HG03097 (cell line): ENCODE data around the gene SOCS2.
"Not testable (repeated sequence)": the region's sequence is repeated elsewhere in the genome, so short reads cannot be mapped to it uniquely, and the experiment has no call there.

ENCODE experiments used
- ATAC-seq: cut with Tn5 transposase; IDR thresholded peaks from one replicate; pipeline ENCODE4 v1.9.1; 2021; ENCODE audit not compliant: unreplicated experiment, low FRiP score

Gene SOCS2, protein sequence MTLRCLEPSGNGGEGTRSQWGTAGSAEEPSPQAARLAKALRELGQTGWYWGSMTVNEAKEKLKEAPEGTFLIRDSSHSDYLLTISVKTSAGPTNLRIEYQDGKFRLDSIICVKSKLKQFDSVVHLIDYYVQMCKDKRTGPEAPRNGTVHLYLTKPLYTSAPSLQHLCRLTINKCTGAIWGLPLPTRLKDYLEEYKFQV

DNA sequence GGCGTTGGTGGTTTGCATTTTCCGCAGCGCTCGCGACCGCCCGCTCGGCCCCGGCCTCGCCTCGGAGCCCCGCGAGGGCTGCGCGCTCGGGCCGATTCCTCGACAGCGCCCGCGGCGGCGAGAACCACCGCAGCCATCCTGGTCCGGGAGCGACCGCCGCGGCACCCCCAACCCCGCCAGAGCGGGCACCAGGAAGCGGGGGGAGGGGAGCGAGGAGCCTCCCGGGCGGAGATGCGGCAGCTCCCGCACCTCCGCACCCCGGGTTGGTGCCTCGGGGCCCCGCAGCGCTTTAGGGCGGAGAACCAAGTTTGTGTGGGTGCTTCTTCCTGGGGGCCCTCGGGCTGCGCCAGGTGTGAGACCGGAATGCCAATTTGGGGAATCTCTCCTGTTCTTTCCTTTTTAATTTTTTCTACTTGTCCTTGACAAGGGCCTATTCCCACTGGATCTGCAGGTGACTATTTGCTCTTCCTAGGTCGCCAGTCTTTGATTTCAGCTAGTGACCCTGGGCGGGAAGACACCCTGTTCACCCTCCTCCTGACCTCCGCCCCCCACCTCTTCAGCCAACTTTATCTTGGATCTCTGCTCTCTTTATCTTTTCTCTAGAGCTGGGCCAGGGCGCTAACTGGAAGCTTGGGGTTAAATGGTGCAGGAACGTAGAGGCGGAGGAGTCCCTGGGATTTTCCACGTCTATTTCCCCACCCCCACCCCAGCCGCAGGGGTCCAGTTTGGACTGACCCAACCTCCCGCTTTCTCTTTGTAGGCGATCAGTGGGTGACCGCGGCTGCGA, at the start of gene SOCS2:
Gene SOCS2, plus strand, starts transcription at position 751 of the 787 bp plus-strand sequence. CDS start 223 bp downstream, outside the sequence.
- no peak for ATAC-seq

DNA sequence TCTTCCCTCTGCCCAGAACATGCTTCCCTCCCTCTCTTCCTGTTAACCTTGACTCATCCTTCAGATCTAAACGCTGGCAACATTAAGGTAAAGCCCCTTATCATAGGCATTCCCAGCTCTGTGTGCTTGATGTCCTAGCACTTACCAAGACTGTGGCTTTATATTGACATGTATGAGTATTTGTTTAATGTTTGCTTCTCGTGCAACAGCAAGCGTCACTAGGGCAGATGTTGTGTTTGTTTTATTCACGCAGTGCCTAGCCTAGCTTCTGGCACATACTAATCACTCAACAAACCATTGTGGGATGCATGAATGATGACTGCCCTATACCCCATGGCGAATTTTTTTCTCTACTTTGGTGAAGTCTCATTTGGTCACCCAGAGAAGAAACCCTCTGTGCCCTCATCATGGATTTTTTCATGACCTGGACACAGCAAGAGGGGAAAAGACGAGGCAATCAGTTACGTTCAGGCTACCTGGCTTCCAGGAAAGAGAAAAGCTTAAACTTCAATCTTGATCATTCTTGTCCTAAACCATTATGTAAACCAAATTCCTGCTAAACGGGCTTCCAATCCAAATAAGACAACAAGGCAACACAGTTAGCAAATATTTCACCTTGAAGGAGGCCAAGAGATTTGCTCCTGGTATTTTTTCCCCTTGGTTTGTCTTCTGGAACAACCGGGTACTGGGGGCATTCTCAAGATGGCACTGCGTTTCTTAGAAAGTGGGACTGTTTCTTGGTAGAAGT, 47.9 kb upstream of the SOCS2 start:
- no peak for ATAC-seq

DNA sequence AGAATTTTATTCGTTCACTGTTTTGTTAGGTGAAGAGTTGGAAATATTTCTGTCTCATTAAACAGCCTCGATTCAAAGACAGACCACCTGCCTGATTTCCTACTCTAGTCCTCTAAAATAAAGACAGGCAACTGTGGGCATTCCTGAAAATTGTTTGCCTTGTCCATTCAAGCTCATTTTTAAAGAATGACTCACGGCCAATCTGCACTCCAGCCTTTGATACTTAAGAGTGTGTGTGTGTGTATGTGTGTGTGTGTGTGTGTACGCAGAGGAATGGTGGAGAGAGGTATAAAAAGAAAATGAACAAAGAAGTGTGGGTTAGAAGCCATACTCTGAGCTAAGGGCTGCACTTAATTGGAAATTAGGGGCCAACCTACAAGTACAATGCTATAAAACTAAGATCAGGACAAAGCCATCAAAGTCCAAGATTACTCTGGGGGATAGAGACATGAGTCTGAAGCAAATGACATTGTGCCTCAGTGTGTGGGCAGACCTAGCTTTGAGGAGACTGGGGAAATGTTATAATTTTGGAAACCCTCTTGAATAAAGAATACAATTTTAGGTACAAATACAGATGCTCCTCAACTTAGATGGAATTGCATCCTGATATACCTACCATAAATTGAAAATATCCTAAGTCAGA, 45.6 kb upstream of the SOCS2 start:
- no peak for ATAC-seq

DNA sequence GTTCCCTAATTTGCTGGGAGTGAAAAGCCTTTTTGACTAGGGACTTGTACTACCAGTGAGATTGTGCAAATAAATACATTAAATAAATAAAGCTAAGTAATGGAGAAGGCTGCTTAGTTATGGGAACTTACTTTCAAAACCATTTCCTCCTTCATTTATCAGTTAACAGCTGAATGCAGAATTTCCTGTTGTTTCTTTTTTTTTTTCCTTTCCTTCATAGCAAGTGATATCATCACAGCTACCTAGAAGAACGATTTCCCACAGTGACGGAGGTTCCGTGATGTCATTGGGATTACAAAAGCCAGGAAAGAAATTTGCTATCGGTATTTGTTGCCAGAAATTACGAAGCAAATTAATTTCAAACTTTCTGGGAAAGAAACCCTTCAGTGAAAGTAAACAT, 42.1 kb upstream of the SOCS2 start:
- ATAC-seq = no peak

DNA sequence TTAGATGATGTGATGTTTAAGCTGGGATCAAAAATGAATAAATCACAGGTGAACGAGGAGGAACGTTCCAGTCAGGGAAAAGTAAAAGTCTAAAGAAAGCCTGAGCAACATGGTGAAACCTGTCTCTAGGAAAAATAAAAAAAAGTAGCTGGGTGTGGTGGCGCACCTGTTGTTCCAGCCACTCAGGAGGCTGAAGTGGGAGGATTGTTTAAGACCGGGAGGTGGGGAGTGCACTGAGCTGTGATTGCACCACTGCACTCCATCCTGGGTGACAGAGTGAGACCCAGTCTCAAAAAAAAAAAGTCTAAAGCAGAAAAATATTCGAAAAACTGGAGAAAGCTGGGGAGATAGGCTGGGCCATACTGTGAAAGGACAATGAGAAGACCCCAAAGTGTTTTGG, 39.2 kb upstream of the SOCS2 start:
- ATAC-seq = no peak

DNA sequence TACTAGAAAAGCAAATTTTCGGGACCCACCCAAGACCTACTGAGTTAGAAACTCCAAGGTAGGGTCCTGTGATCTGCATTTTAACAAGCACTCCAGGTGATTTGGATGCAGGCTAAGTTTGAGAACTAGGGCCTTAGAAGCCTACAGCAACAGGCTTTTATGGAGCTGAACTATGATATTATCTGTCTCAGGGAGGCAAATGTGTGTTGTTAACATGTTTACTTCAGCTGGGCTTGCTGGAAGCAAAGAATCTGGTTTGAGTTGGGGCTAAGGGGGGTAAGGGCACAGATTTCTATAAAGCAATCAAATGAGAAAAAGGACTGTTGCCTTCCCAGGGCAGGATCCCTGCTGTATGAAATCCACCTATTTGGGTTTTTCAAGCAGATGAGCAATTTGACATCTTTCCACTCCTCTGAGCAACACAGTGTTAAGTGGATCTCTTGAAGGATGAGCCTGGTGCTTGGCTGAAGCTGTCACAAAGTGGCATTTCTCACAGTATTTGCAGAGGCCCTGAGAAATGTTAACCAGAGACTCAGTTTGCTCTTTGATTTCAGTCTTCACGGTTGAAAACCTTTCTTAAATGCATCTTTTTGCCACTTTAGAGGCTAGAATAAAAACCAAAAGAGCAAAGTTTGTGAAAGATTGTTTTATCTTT, 36.2 kb upstream of the SOCS2 start:
- ATAC-seq = no peak

DNA sequence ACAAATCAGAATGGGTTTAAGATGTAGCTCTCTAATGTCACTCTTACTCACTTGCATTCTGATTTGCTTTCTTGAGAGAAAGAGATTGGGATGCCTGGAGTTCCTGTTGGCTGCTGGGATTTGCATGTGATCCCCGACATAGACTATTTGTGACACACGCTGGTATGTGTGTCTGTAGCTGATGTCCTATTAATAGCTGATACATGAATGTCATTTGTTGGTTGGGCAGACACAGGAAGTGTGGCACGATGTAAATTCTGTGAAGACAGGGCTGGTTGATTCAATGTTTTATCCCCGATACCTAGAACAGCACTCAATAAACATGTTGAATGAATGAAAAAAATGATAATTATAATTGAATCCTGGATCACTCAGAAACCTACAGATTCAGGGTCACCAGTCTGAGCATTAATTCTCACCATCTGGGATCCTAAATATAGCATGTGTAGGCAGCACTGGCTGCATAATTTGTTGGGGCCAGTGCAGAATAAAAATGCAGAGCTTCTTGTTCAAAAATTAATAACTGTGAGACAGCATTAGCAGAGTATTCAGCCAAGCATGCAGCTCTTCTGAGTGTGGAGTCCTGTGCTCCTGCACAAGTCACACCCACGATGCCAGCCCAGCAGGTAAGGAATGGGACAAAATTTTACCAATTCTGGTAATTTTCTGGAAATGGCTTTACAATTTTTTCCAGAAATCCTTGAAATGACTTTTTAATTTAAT, 35.5 kb upstream of the SOCS2 start:
- peak; percentile 78 for ATAC-seq

DNA sequence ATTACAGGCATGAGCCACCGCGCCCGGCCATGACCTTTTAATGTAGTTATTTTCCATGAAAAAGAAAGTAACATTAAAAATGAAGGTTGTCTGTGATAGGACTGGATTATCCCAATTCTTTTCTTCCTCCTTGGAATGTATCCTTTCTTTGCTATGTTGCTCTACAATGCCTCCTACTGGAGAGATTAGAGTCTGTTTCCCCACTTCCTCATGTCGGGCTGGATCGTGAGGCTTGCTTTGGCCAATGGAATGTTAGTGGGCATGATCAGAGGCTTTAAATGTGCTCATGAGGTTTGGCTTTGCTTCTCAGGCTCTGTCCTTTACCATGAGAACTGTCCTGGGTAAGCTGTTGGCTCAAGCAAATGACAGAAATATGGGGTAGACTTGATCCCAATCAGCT, 34.7 kb upstream of the SOCS2 start:
- no peak for ATAC-seq

DNA sequence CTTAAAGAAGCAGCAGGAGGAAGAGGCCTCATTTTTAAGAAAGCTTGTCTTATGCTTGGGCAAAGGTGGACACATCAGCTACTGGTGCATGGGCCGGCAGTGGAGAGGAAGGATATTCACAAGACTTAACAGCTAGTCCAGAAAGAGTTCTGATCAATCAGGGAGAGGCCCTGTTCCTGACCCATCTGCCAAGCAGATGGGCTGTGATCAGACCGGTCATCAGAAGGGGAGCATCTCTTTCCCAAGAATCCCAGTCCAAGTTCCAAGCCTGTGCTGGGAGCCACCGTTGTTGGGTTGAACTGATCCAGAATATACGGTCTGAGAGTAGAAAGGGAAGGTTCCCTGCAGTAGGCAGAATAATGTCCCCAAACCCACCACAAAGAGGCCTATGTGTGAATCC, 32.7 kb upstream of the SOCS2 start:
- no peak for ATAC-seq

DNA sequence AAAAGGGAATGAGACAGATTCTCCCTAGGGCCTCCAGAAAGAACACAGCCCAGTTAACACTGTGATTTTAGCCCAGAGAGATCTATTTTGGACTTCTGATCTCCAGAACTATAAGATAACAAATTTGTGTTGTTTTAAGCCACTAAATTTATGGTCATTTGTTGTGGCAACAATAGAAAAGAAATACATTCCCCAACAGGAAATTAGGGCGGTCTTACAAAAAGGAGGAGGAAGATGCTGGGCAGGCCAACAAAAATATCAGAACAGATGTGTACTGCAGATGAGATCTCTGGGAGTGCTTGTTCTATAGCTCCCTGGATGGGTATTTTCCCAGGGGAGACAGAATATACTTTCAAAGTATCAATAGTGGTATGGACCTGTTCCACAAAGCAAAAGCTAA, 32.0 kb upstream of the SOCS2 start:
- ATAC-seq = no peak

DNA sequence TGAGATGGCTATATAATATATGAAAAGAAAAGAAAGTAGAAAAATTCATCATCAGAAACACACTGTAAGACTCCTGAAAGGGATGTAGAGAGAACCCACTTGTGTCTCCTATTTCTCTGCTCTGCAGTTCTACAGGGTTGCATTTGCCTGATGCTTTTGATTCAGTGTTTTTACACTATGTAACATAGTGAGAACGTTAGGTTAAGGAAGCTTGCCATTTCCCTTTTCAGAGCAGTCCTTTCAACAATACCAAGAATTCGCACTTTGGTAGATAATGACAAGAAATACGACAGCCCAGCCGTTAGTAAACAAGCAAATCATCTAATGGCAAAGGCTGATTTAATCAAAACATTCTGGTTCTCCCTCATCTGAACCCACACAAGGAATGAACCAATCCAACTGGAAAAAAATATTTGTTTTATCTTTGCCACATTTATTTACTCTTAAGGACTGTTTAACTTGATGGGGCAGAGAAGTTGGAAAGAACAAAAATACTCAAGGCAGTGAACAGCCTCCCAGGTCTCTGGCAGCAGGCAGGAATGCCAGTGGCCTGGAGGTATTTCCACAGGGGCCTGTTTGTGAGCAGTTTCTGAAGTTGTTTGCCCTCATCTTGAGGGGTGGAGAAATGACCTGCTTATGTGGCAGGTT, 30.8 kb upstream of the SOCS2 start:
- ATAC-seq = no peak

DNA sequence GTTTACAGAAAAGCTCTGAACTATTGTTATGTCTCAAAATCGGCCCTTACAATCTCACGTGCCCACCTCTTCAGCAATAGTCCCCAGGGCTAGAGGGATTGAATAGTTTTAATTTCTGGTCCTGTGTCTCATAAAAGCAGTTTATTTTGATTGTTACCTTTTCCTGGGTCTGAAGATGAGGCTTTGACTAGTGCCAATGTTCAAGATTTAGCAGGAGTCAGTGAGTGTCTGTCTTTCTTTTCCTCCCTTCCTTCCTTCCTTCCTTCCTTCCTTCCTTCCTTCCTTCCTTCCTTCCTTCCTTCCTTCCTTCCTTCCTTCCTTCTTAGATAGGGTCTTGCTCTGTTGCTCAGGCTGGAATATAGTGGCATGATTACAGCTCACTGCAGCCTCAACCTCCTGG, 24.7 kb upstream of the SOCS2 start:
- no peak for ATAC-seq

DNA sequence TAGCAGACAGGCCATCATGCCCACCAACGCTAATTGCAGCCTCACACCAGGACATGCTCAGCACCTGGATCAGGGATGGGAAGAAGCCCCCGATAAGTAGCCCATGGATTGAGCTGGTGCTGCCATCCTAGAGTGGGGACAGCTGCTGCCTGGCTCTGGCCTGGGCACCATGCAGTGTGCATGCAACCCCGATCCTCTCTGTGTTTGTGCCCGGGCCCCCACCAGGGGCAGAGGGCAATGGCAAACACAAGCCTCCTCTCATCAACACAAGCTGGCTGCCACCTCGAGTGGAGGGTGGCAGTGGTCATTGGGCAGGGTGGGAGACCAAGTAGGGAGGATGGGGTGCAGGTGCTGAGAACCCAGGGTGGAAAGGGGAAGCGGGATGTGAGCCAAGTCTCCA, 23.3 kb upstream of the SOCS2 start:
- ATAC-seq = no peak

DNA sequence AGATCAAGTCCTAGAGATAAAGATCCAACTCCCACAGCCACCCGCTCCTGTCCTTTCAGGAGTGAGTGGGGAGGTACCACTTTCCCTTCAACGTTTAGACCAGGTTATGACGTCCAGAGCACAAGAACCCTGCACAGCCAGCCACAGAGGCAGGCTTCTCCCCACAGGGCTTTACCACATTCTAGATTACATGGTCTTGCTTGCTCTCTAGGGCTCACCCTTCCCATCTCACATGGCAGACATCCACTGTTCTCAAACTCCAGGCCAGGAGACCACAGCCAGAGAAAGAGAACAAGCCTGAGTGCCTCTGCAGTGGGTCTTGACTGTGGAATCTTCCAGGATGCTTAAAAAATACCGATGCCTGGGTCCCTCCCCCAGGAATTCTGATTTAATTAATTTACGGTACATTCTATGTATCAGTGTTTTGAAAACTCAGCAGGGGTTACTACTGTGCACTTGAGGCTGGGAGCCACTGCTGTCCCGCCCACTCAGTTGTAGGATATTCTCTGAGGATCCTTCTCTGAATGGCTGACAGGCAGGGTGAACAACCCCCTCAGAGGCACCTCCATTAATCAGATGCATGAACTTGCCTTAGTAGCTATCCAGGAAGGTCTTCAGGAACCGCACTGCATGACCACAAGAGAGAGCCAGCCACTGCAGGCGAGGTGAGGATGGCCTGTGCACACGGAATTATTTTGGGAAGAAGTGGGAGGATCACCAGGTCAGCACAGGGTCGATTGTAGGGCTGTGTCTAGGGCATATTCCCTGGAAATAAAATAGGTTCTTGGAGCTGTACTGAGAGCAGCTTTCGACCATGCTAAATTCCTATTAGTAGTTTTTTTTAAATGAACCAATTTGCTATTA, 21.5 kb upstream of the SOCS2 start:
- ATAC-seq = no peak

DNA sequence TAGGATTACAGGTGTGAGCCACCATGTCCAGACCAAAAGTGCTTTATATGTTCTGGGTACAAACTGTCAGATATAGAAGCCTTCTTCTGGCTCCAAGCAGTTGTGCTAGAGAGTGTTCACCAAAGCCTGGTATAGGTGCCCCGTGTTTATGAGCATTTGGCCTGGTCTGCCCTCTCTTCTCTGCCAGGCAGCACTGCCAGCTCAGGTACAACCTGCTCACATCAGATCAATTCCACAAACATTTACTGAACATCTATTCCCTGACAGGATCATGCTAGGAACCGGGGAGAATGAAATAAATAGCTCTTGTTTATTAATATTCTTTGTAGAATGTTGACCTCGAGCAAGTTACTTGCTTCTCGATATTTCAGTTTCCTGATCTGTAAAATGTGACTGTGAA, 20.0 kb upstream of the SOCS2 start:
- no peak for ATAC-seq

DNA sequence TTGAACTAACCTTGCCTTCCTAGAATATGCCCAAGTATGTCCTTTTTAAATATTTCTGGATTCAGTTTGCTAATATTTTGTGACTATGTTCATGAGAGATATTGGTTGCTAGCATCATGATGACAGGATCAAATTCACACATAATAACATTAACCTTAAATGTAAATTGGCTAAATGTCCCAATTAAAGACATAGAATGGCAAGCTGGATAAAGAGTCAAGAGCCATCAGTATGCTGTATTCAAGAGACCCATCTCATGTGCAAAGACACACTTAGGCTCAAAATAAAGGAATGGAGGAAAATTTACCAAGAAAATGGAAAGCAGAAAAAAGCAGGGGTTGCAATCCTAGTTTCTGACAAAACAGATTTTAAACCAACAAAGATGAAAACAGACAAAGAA, 14.6 kb upstream of the SOCS2 start:
- ATAC-seq = not testable (repeated sequence)

DNA sequence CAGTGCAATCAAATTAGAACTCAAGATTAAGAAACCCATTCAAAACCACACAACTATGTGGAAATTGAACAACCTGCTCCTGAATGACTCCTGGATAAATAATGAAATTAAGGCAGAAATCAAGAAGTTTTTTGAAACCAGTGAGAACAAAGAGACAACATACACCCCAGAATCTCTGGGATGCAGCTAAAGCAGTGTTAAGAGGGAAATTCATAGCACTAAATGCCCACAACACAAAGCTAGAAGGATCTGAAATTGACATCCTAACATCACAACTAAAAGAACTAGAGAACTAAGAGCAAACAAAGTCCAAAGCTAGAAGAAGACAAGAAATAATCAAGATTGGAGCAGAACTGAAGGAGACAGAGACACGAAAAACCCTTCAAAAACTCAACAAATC, 13.8 kb upstream of the SOCS2 start:
- not testable (repeated sequence) for ATAC-seq

DNA sequence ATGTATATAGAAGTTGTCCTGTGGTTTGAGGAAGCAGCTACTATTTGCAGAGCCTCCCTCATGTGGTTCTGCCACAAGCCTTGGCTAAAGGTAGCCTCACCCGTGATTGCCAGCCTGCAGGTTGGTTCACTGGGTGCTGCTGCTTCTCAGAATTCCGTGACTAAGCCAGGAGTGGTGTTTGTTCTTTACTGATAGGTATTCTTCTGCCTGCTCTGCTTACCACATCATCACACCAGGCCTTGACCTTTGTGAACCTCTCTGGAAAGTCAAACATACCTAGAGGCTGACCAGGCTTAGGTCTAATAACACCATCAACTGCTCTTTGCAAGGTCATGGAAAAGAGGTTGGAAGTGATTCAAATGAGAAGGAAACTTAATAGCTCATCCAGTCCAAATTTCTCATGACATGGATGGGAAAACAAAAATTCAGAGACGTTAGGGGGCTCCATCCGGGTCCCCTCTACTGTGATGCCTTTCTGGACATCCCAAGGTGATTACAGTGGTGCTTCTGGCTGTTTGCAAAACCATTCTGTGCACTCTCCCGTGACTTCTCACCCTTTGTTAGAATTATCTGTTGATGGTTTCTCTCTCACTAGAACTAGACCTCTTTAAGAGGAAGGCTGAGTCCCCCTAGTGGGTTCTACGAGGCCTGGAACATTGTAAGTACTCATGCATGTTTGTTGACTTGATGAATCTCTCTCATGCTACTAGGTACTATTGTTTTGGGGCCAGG, 8.5 kb upstream of the SOCS2 start:
- ATAC-seq = no peak
